Stimulated activated CD4-positive, alpha-beta T cell treated with anti-CD3 and anti-CD28 coated beads, Interleukin-1b, Interleukin-23, amount 100 ng/mL, for 24 hours (primary cell): ENCODE data around the gene ATP6V1F.

Source experiments
- DNase-seq, 4 experiments: peaks; one replicate each; pipeline ENCODE4 v3.0.0-alpha.2; 2020; ENCODE audit warnings: low read depth in 4 of 4, low spot score in 1 of 4

The ATP6V1F gene, protein sequence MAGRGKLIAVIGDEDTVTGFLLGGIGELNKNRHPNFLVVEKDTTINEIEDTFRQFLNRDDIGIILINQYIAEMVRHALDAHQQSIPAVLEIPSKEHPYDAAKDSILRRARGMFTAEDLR

DNA sequence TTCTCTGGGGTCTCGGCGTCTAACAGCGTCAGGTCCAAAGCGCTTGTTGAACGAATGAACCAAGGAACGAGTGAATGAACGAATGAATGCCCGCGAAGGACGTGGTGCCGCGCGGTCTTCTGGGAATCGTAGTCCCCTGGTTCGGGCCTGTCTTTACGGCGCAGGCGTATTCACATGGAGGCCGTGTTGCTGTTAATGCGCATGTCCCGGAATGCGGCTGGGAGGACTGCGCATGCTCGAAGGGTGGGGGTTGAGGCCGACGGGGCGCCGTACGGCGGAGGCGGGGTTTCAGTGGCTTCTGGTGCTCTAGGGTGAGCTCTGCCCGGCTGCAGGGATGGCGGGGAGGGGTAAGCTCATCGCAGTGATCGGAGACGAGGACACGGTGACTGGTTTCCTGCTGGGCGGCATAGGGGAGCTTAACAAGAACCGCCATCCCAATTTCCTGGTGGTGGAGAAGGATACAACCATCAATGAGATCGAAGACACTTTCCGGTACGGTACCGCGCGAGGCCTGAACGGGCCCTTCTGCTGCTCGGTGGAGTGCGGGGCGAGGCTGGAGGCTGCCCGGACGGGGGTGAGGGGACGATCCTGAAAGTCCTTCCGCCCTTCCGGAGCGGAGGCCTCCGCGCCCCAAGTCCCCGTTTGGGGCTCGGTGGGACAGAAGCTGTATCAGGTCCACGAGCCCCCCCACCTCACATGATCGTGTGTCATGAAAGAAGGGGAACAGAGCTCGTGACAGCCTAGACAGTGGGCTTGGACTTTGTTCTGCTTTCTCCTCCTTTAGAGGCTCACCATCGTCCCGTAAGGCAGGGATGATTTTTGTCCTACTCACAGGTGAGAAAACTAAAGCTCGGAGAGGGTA lies at the start of gene ATP6V1F:
TSS of gene ATP6V1F (plus strand) at position 286 of the 862 bp plus-strand sequence. CDS start at position 335, 49 bp downstream.
- DNase-seq, result peak; percentile 98 to 100 (median 100)

DNA sequence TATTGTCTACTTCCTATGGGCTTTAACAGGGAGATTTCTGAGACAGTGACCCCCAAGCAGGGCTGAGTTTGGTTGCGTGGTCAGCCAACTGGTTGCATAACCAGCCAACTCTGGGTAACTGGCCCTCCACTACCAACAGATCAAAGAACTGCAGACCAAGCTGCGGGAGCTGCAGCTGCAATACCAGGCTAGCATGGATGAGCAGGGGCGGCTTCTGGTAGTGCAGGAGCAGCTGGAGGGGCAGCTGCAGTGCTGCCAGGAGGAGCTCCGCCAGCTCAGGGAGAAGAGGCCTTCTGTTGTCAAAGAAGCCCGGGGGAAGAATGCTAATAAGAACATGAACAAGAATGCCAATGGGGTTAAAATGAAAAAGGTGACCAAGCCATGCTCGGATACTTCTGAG lies 48.2 kb upstream of the ATP6V1F start:
- DNase-seq, result no peak

DNA sequence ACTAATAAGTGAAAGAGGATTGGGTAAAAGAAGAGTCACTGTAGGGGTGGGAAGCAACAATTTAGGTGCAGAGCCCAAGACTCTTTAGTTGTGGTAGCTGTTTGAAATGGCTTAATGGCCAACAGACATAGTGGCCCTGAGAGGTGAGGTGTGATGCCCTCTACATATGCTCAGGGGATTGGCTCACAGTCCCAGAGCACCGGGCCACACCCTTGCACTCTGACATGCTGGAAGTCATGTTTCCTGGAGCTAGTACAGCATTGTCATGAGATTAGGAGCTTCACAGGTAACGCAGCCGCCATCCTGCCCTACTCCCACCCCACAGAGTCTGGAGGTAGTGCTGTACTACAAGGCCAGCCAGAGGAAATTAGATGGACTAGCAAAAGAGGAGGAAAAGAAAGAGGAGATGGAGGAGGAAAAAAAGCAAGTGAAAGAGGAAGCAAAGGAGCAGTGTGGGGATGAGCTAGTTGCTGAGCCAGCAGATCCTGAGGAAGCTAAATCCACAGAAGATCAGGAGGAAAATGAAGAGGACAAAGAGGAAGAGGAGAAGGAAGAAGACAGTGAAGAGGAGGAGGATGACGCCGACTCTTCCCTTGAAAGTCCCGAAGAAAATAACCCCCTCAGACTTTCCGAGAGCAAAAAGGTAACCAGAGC lies 47.2 kb upstream of the ATP6V1F start:
- no peak for DNase-seq

DNA sequence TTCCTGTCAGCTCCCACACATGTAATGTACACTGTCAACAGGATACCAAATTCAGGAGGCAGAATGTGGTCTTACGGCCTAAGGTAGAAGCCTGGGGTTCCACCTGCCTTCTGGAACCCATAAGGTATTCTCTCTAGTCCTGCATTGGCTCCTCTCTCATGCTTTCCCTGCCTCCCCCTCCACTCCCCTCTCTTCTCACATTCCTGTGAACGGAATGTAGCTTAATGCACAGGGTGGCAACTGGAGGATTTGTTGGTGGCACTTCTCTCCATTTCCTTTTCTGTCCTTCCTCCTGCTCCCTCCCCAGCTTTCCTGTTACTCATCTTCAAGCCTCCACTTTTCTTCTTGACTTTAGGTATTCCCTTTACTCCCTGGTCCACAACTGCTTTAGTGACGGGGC lies 44.0 kb upstream of the ATP6V1F start:
- no peak for DNase-seq

DNA sequence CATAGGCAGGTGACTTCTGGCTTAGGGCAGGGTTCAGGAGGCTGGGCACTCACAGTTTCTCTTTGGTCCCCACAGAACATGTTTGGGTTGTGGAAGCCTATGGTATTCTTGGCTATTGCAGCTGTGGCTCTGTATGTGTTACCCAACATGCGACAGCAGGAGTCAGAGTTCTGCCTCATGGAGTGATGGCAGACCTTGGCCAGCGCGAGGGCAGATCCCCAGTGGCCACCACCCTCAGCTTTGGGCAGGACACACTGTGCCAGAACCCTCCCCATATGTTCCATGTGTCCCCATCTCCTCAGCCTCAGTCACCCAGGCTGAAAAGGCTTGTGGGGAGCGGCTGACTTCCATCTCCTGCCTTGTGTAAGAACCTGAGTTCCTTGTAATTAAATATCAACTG lies 40.9 kb upstream of the ATP6V1F start:
- no peak for DNase-seq

DNA sequence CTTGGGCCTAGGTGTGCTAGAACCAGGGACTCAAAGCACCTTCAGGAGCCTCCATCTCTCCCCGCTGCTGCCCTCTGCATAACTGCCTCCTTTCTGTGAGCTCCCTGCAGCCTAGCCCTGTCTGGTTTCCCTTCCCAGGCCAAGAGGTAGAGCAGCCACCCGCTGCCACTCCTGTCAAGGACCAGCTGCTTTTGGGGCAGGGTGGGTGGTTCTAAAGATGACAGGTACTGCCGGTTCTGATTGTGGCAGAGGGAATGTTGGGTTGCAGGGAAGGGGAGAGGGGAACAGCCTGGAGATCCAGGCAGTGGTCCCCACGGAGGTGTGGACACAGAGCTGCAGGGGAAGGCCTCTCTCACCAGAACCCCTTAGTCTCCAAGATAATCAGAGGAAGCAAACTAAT lies 36.1 kb upstream of the ATP6V1F start:
- no peak for DNase-seq

DNA sequence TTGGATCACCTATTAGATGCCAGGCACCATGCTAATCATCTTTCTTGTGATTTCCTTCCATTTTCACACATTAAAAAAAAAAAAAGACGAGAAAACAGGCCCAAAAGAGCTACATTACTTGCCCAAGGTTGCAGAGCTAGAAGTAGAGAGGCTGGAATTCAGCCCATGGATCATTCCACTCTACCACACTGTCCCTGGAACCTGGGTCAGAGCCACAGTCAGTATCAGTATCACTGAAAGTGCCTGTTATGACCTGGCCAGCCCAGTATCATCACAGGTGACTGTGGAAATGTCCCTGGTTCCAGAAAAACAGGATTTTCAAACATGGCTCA lies 35.8 kb upstream of the ATP6V1F start:
- no peak for DNase-seq

DNA sequence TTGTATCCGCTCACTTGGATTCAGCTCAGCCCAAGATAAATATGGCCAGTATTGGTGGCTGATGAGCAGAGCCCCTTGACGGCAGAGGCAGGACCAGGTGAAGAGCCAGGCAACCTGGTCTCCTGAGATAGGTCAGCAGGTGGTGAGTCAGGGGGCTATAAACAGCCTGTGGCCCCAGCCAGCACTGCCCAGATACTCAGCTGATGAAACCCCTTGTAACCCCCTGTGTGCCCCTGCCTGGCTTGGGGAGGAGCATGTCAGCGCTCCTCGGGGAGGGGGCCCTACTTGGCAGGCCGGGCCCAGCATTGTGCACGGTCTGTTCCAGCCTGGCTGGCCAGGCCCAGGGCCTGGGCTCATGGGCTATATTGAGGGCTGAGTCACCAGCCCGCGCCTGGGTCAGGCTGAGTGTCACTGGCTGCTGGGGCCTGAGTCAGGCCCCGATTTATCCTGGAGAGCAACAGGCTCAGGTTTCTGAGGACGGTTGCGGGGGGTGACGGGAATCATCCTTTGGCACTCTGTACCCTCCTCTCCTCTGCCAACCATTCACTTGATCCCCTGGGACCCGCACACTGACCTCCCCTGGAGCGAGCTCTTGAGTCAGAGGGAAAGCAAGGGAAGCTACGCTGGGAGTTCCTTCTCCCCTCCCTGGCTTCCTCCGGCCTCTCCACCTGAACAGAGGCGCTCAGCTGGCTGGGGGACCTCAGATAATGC lies 35.3 kb upstream of the ATP6V1F start:
- no peak for DNase-seq

DNA sequence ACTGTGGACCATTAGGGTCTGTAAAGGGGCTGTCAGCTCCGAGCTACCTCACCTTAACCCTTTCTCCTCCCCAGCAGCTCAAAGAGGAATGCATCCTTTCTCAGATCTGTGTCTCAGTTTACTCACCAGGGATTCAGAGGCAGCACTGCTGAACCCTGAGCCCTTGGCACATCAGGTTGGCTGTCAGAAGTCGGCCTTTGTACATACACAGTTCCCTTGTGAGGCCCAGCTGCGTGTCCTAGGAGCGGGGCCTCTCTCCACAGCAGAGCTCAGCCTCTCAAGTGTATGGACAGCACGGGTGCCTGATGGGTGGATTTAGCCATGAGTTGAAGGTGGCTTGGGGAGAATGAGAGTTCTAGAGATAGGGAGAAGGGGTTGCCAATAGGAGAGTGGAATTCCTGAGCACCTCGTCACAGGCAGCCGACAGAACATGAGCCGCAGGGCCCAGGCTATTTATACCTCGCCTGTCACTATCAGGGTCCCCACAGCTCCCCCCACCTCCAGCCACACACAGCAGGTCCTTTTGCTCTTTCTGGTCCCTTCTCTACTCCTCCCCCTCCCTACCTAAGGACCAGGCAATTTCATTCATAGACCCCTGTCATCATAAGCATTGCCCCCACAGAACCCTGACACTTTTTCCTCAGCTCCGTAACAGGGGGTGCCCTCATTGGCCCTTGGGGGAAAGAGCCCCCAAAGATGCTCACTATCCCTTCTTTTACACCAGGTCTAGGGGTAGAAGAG lies 34.5 kb upstream of the ATP6V1F start:
- DNase-seq, result no peak

DNA sequence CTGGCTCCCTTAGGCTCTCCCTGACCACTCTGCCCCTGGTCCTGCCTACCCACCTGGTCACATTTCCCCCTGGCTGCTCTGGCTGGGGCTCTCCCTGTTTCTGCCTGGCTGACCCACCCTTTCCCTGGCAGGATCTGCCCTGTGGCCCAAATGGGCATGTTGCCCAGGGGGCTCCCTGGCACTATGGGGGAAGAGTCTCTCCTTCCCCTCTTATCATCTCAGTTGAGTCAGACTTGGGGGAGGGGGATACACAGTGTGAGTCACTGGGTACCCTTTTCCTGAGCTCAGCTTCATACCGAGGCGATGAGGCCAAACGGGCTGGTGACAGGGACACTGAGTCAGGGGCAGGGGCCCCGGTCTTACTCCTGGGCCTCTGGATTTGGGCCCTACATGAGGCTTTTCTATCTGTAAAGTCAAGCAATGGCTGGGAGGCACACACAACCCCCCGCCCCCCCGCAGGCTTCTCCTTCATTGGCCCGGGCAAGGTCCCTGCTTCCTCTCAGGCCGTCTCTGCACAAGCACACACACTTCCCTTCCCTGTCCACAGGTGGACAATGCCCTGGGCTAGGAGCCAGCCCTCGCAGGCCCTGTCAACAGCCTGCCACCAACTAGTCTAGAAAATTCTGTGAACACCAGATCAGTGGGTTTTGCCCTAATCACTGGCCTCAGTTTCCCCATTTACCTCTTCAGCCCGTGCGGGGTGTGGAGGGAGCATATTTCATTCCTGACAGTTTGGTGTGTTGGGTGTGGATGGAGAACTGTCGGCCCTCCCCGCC lies 33.1 kb upstream of the ATP6V1F start:
- no peak for DNase-seq

DNA sequence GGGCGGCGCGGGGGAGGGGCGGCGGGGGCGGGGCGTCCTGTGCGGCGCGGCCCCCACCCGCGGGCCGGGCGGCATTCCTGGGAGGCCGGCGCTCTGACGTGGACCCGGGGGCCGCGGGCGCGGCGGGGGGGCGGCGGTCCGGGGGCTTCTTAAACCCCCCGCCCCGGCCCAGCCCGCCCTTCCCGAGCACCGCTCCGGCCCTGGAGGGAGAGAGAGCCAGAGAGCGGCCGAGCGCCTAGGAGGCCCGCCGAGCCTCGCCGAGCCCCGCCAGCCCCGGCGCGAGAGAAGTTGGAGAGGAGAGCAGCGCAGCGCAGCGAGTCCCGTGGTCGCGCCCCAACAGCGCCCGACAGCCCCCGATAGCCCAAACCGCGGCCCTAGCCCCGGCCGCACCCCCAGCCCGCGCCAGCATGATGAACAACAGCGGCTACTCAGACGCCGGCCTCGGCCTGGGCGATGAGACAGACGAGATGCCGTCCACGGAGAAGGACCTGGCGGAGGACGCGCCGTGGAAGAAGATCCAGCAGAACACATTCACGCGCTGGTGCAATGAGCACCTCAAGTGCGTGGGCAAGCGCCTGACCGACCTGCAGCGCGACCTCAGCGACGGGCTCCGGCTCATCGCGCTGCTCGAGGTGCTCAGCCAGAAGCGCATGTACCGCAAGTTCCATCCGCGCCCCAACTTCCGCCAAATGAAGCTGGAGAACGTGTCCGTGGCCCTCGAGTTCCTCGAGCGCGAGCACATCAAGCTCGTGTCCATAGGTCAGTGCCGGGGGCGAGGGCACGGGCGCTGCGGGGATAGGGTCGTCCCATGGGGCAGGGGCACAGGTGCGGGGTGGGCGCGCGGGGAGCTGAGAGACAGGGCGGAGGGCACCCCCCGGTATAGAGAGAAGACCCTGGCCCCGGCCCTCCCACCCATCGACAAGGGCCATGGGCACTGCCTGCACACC lies 32.2 kb upstream of the ATP6V1F start, which contains the start of gene FLNC:
TSS of gene FLNC (plus strand) at position 176 of the 947 bp plus-strand sequence. CDS start at position 408, 232 bp downstream.
- DNase-seq, result peak in 3 of 4 experiments; percentile 7 to 15 (median 10)

DNA sequence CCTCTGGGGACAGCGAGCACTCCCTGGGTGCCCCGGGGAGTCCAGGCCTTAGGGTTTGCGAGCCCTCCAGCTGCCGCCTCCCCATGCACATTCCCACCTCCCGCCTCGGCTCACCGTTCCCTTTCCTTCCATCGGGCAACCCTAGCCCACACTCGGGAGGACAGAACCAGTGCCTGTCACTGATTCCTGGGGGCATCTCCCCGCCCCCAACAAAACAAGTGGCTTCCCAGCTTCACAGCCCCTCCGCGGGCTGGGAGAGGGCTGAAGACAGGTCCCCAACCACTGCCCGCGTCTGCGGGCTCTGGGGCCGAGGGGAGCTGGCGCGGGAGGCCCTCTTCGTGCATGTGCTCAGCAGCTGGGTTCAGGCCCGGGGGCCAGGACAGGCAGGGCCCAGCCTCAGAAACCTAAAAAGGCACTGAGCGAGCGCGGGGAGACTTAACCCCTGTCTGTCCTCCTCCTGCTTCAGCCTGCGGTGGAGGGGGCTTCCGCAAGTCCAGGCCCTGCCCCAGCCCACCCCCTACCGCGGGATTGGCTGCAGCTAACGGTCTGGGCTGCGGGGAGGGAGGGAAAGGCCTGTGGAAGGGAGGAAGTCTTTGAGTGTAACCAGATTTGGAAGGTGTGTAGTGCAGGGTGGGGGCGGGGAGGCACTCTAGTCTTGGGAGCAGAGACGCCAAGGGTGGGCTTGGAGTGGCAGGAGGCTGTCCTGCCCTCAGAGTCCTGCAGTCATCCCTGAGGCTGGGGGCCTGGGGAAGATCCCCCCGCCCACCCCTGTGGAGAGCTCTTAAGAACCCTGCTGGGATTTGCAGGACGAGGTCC lies 31.3 kb upstream of the ATP6V1F start:
- no peak for DNase-seq

DNA sequence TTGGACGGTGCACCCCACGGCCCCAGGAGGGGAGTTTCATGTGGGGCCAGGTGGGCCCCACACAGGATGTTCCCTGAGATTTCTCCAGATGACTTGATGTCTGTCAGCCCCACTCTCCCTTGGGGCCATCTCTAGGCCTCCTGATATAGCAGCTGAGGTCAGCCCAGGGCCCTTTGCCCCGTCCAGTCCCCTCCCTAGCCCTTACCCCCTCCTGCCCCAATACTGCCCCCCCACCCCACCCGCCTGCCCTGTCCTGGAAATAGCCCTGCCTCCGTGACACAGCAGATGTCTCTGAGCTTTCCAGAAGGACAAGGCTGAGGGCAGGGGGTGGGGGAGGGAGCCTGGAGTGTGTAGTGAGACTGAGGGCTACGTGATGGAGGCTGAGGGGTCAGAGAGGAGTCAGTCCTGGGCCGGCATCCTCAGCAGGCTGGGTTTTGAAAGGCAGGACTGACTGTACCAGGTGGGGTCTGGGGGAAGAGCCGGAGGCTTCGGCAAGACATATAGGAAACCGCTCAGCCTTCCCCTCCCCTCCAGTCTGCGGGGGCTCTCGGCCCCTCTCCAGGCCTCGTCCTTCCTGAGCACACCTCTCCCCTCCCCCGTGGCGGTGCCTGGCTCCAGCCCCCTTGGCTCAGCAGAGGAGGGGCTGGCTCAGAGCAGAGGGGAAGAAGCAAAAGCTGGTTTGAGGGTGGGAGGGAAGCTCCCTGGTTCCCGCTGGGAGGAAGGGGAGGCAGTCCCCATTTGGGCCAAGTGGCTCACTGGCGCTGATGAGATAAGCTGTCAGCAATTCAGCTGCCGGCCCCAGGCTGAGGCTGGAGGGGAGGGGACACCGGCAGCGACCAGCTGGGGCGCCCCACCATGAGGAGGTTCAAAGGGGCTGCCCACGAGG lies 30.4 kb upstream of the ATP6V1F start:
- no peak for DNase-seq

DNA sequence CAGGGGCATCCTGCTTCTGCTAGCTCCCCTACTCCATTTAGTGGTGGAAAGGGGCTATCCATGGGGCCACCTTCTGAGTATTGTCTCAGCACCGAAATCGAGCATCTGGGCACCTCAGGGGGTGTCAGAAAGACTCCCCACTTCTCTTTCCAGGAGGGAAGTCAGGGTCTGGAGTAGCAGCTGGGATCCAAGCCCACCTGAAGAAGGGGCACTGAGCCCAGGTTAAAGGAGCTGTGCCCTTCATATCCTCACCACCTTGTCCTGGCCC lies 29.8 kb upstream of the ATP6V1F start:
- DNase-seq, result no peak

DNA sequence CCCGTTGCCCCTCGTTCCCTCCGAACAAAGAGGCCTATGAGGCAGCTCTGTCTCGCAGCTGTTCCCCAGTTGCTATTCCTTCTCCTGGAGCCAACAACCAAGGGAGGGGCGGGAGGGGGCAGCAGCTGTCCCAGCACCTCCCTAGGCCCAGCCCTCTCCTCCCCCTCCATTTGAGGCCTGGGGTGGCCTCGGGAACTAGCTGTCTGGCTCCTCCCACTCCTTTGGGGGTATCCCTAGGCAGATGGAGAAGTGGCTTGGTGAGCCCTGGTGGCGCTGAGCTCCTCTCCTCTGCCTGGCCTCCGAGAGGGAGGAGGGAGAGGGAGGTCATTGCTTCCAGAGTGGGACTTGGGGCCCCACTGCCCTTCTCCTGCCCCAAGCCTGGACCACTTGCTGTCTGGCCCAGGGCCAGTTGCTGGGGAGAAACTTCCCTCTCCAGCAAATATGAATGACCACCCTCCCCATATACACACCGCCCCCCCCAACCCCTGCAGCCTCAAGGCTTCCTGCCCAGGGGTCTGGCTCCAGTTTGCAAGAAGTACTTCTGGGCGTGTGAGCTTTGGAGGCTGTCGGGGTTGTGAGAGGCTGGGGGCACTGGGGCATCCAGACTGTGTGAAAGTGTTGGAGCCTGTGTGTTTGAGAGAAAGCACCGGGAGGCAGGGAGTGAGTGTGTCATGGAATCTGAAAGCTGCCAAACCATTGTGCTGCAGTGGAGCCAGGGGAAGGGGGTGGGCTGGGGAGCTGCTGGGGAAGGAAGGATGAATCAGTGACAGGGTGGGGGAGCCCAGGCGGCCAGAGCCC lies 29.3 kb upstream of the ATP6V1F start:
- no peak for DNase-seq

DNA sequence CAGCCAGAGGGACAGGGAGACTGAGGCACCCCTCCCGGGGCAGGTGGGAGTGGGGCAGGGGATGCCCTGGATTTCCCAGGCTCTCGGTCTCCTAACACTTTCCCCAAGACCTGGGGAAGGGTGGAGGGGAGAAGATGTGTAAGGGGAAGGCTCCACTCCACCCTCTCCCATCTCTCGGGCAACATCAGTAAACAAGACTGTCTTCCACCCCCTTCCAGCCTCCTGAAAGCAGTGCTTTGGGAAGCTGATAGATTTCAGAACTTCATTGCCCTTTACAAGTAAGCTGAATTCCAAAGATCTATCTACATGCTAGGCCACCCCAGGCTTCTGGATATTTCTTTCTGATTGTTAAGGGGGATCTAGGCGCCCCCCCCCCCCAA lies 28.7 kb upstream of the ATP6V1F start:
- no peak for DNase-seq
